ENCODE data around the gene ACAN.
A peak's percentile ranks its signal among the peaks of the same experiment; 100 is the strongest.

GRCh38 chr15:88878720-88879184 lies 75.5 kb downstream of the ACAN start:
- TF ChIP-seq CTCF (IDR thresholded peaks at IDR 0.05): peak in 1 of 2 donors; percentile 53
- TF ChIP-seq POLR2AphosphoS5 (IDR thresholded peaks at IDR 0.05): no peak

All from suprapubic skin (tissue), 3 donors.